Activated CD8-positive, alpha-beta memory T cell treated with anti-CD3 and anti-CD28 coated beads, Interleukin-2, amount 10 ng/mL, durations not matched to agents 7 days and 5 days (primary cell): Measurements from ENCODE around the gene CDH4. TPM values are rescaled to one million over a fixed set of nuclear protein-coding genes. Genes with fewer than 3 reads are reported as not detected.

Source experiments
- ATAC-seq: fragments of 150-1000 bp; cut with Tn5 transposase; one replicate; pipeline ENCODE4 v1.10.0; 2021; ENCODE audit warnings: moderate library complexity
- CTCF ChIA-PET: fragments of 350-600 bp; sonication (Branson Sonifier 250); formaldehyde crosslinking; loops from one replicate; lab custom pipeline; 2021; ENCODE audit warnings: antibody characterized with exemption; lab: Charles Lee
- DNase-seq: peaks from one replicate; pipeline ENCODE4 v3.0.0-alpha.2; 2020
- H3K27ac Mint-ChIP-seq: one replicate; pipeline ENCODE4 v1.8.0; 2021; ENCODE audit warnings: mild to moderate bottlenecking, mixed read lengths
- H3K27me3 Mint-ChIP-seq: one replicate; pipeline ENCODE4 v1.8.0; 2021; ENCODE audit warnings: mixed read lengths
- H3K36me3 Mint-ChIP-seq: one replicate; pipeline ENCODE4 v1.8.0; 2021; ENCODE audit warnings: mild to moderate bottlenecking, mixed read lengths
- H3K4me1 Mint-ChIP-seq: one replicate; pipeline ENCODE4 v1.8.0; 2021; ENCODE audit warnings: mixed read lengths
- H3K4me3 Mint-ChIP-seq: one replicate; pipeline ENCODE4 v1.8.0; 2021; ENCODE audit warnings: mild to moderate bottlenecking, moderate library complexity, mixed read lengths
- H3K9me3 Mint-ChIP-seq: one replicate; pipeline ENCODE4 v1.8.0; 2022; ENCODE audit warnings: low read depth, mixed read lengths
- total RNA-seq, 2 experiments: library from RNA; stranded (reverse); gene quantifications; one replicate each; pipeline ENCODE4 v1.2.3, GENCODE V29; 2021

The CDH4 gene
- total RNA-seq, 2 experiments from 2014 or later, result 0.02 TPM; not detected in 1

DNA sequence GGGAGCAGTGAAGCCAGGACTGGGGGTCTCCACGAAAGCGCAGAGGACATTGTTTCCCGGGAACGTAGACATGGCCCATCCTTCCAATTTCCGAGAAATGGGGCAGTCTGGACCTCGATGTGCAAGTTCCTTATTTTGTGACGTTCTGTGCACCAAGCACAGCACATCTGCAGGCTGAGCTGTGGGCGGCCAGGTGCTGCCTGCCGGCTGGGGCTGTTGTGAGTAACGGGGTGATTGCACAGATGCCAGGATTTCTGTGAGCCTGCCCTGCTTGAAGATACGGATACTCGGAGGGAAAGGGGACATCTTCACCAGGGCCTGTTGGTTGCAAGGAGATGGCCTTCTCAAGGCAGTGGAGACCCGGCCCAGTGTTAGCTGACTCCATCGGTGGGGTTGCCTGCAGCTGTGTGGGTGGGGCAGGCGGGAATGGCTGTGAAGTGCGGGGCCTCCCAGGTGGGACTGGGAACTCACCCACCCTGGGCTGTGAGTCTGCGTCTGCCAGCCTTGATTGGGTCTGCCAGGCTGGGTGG is 27.6 kb downstream of the CDH4 start:
- Mint-ChIP-seq H3K27me3 (no peaks in the 10 kb centered on the region), H3K9me3 (peaks cover 18% of the 10 kb centered on the region), H3K27ac (no peak overlapping the region), H3K4me1 (no peaks in the 10 kb centered on the region), H3K36me3 (peaks cover 7% of the 10 kb centered on the region), H3K4me3 (no peak overlapping the region)
- ATAC-seq, result no peak
- CTCF ChIA-PET, result no interaction called here
- no peak for DNase-seq

DNA sequence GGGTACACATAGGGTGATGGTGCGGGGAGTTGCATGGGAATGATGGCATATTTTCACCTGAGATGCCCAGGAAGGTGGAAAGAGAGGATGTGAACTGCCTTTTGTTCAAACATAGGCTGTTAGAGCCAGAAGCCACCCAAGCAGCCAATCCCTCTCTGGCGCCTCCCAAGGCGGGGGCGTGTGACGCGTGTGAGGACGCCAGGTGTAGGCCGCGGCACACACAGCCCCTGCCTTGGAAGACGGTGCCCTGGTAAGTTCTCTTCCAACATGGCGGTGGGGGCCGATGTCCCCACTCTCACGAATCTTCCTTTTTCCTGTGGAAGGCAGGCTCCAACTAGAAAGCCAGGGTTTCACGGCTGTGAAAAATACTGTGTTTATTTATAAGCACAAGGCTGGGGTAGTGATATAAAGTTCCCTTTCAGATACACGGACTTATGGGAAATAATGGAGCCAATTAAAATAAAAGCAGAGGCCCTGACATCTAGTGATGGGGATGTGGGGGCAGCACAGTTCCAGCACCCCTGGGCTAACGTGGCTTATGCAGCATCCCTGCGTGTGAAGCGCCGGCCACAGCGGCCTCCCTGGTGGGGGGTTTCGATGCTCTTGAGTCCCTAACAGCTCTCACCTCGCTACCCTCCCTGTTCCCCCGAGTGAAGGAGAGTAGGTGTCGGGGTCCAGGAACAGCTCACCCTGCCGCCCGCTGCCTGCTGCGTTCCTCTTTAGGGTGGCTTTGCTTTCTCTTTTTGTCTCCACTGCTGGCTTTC is 28.3 kb downstream of the CDH4 start:
- Mint-ChIP-seq H3K4me3 (no peak overlapping the region), H3K27ac (no peak overlapping the region), H3K27me3 (no peaks in the 10 kb centered on the region), H3K36me3 (peaks cover 7% of the 10 kb centered on the region), H3K9me3 (peaks cover 18% of the 10 kb centered on the region), H3K4me1 (no peaks in the 10 kb centered on the region)
- DNase-seq (no peak), ATAC-seq (no peak)
- CTCF ChIA-PET, result no interaction called here

- Mint-ChIP-seq H3K4me3 (no peak overlapping the region), H3K9me3 (peaks cover 18% of the 10 kb centered on the region), H3K27ac (no peak overlapping the region), H3K36me3 (peaks cover 7% of the 10 kb centered on the region), H3K4me1 (no peaks in the 10 kb centered on the region), H3K27me3 (no peaks in the 10 kb centered on the region)
- ATAC-seq (no peak), DNase-seq (no peak)
- CTCF ChIA-PET, result no interaction called here
Observed at GRCh38 chr20:61281286-61281795, 29.3 kb downstream of the CDH4 start.

GRCh38 chr20:61284752-61285151 is 32.7 kb downstream of the CDH4 start:
- CTCF ChIA-PET, result no interaction called here
- H3K27ac Mint-ChIP-seq, result no peak overlapping the region
- DNase-seq (no peak), ATAC-seq (no peak)
- peaks cover 15% of the 10 kb centered on the region for H3K9me3 Mint-ChIP-seq
- H3K36me3 Mint-ChIP-seq, result peaks cover 7% of the 10 kb centered on the region
- no peaks in the 10 kb centered on the region for H3K4me1 Mint-ChIP-seq
- H3K4me3 Mint-ChIP-seq, result no peak overlapping the region
- H3K27me3 Mint-ChIP-seq, result no peaks in the 10 kb centered on the region

GRCh38 chr20:61285152-61285645 is 33.1 kb downstream of the CDH4 start:
- Mint-ChIP-seq H3K36me3 (peaks cover 7% of the 10 kb centered on the region), H3K27me3 (no peaks in the 10 kb centered on the region), H3K9me3 (peaks cover 15% of the 10 kb centered on the region), H3K4me3 (no peak overlapping the region), H3K4me1 (no peaks in the 10 kb centered on the region), H3K27ac (no peak overlapping the region)
- ATAC-seq (no peak), DNase-seq (no peak)
- CTCF ChIA-PET, result no interaction called here

GRCh38 chr20:61285691-61286090 is 33.6 kb downstream of the CDH4 start:
- Mint-ChIP-seq H3K4me3 (no peak overlapping the region), H3K27ac (no peak overlapping the region), H3K4me1 (no peaks in the 10 kb centered on the region), H3K36me3 (peaks cover 7% of the 10 kb centered on the region), H3K9me3 (peaks cover 15% of the 10 kb centered on the region), H3K27me3 (no peaks in the 10 kb centered on the region)
- ATAC-seq, result no peak
- DNase-seq, result no peak
- CTCF ChIA-PET, result no interaction called here

- DNase-seq, result no peak
- no peaks in the 10 kb centered on the region for H3K27me3 Mint-ChIP-seq
- CTCF ChIA-PET, result no interaction called here
- H3K4me1 Mint-ChIP-seq, result no peaks in the 10 kb centered on the region
- H3K27ac Mint-ChIP-seq, result no peak overlapping the region
- peaks cover 8% of the 10 kb centered on the region for H3K9me3 Mint-ChIP-seq
- H3K36me3 Mint-ChIP-seq, result peaks cover 2% of the 10 kb centered on the region
- H3K4me3 Mint-ChIP-seq, result no peak overlapping the region
- no peak for ATAC-seq
Observed at GRCh38 chr20:61287583-61288275, 35.7 kb downstream of the CDH4 start.

GRCh38 chr20:61288331-61288784 is 36.3 kb downstream of the CDH4 start:
- ATAC-seq (no peak), DNase-seq (no peak)
- CTCF ChIA-PET, result no interaction called here
- H3K9me3 Mint-ChIP-seq, result peaks cover 6% of the 10 kb centered on the region
- no peak overlapping the region for H3K4me3 Mint-ChIP-seq
- no peaks in the 10 kb centered on the region for H3K4me1 Mint-ChIP-seq
- no peak overlapping the region for H3K27ac Mint-ChIP-seq
- peaks cover 2% of the 10 kb centered on the region for H3K36me3 Mint-ChIP-seq
- no peaks in the 10 kb centered on the region for H3K27me3 Mint-ChIP-seq

DNA sequence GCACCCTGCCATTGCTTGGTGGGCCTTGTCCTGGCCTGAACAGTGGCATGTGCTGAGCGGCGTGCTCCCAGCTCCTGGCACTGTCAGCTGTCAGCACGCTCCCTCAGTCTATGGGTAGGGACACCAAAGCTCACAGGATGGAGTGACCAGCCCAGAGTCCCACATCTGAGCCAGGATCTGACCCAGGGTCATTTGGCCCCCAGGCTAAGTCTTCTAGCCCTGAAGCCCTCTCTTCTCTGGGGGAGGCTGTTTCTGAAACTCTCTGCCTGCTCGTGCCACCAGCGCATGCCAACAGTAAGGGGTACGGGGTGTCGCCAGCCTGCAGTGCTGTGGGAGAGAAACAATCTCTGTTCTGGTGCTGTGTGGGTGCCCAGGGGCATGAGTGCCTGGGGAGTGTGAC is 37.1 kb downstream of the CDH4 start:
- no peak for DNase-seq
- Mint-ChIP-seq H3K36me3 (no peaks in the 10 kb centered on the region), H3K4me3 (no peak overlapping the region)

DNA sequence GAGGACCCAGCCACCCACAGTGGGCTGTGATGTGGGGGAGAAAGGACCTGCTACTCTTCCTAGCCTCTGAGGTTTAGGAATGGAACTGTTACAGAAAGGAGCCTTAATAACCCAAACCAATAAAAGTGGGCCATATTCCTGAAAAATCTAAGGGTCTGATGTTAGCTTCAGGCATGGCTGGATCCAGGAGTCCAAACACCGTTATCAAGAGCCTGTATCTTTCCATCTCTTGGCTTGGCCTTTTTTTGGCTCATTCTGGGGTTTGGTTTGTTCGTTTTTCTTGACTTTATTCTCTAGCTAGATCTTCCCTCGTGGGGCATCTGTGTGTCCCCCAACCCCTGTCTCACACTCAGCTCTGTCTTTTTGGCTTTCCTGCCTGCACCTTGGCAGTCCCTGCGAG is 38.7 kb downstream of the CDH4 start:
- no peak for DNase-seq
- CTCF ChIA-PET, result no interaction called here
- no peak for ATAC-seq
- no peaks in the 10 kb centered on the region for H3K4me1 Mint-ChIP-seq
- no peak overlapping the region for H3K27ac Mint-ChIP-seq
- no peaks in the 10 kb centered on the region for H3K27me3 Mint-ChIP-seq
- H3K36me3 Mint-ChIP-seq, result no peaks in the 10 kb centered on the region
- H3K4me3 Mint-ChIP-seq, result no peak overlapping the region
- peaks cover 2% of the 10 kb centered on the region for H3K9me3 Mint-ChIP-seq

More for the DNA sequence above, 37.1 kb downstream of the CDH4 start:
- no peak for ATAC-seq
- CTCF ChIA-PET, result no interaction called here
- H3K27me3 Mint-ChIP-seq, result no peaks in the 10 kb centered on the region
- no peaks in the 10 kb centered on the region for H3K4me1 Mint-ChIP-seq
- peaks cover 3% of the 10 kb centered on the region for H3K9me3 Mint-ChIP-seq
- no peak overlapping the region for H3K27ac Mint-ChIP-seq

DNA sequence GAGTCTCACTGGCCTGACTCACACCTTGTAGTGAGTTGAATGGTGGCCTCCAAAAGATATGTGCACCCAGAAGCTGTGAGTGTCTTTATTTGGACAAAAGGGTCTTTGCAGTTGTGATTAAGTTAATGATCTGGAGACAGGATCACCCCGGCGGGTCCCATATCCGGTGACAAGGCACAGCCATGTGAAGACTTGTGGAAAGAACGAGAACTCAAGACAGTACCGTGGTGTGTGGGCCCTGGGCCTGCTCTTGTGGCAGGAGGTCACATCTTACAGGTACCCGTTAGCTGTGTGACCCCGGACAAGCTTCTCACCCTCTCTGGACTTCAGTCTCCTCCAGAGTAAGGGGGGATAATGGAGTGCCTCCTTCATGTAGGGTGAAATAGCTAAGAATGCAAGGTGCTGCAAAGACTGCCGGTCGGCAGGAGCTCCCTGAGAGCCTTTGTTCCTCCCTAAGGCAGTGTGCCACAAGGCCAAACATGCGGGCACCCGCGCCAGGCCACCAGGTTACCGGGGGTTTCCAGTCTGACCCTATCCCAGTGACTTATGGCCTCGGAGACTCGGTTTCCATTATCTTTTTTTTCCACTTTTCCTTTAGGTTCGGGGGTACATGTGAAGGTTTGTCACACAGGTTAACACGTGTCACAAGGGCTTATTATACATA is 39.2 kb downstream of the CDH4 start:
- Mint-ChIP-seq H3K36me3 (no peaks in the 10 kb centered on the region), H3K4me1 (no peaks in the 10 kb centered on the region), H3K27me3 (no peaks in the 10 kb centered on the region)

DNA sequence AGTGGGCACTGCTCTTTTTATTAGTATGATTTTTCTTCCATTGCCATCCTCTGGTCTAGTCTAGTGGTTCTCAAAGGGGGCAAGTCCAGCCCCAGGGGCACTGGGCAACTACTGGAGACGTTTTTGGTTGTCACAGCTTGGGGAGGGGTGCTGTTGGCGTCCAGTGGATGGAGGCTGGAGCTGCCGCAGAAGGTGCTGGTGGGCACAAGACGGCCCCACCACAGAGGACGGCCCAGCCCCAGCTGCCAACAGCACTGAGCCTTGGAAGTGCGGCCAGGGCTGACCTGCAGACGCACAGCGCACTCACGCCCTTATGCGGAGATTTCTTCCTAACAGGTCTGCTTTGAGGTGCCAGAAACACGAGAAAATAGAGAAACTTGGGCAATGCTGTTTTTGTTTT is 40.3 kb downstream of the CDH4 start:
- no peak overlapping the region for H3K4me3 Mint-ChIP-seq
- ATAC-seq, result no peak
- no peak for DNase-seq
- H3K36me3 Mint-ChIP-seq, result no peaks in the 10 kb centered on the region
- H3K27ac Mint-ChIP-seq, result no peak overlapping the region
- no peaks in the 10 kb centered on the region for H3K4me1 Mint-ChIP-seq
- H3K9me3 Mint-ChIP-seq, result peaks cover 10% of the 10 kb centered on the region
- no peaks in the 10 kb centered on the region for H3K27me3 Mint-ChIP-seq
- CTCF ChIA-PET, result no interaction called here

More for the DNA sequence above, 39.2 kb downstream of the CDH4 start:
- no peak overlapping the region for H3K4me3 Mint-ChIP-seq
- H3K9me3 Mint-ChIP-seq, result peaks cover 6% of the 10 kb centered on the region
- no peak for DNase-seq
- no peak for ATAC-seq
- no peak overlapping the region for H3K27ac Mint-ChIP-seq
- CTCF ChIA-PET, result no interaction called here

DNA sequence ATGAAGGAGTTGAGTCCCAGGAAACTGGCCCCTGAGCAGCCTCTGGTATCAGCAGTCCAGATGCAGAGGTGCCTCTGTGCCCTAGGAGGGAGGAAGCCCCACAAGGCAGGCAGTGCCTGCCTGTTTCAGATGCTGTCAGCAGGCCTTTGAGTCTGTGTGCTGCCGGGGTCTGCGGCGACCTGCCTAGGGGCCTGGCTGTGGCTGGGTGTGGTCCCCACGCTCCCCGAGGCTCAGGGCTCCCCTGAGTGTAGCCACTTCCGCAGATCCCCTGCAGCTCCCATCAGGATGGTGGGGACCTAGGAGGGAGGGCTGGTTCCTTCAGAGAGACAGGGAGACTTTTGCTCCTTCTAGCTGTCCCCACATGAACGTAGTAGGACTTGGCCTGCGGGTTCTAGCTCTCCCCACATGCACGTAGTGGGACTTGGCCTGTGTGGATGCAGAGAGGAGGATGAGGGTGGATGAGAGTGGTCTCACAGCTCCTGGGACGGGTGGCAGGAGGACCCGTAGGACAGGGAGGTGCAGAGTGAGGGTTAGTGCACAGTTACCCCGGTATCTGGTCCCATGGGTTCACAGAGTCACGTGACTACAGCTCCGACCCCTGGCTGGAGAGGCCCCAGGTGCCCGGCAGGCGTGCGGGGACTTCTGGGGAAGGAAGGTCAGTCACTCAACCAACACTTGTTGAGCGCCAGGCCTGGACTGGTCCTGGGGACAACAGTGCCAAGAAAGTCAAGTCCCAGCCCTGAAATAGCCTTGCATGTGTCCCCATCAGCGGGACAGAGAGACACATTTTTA is 41.0 kb downstream of the CDH4 start:
- Mint-ChIP-seq H3K4me1 (no peaks in the 10 kb centered on the region), H3K36me3 (no peaks in the 10 kb centered on the region), H3K4me3 (no peak overlapping the region), H3K9me3 (peaks cover 10% of the 10 kb centered on the region), H3K27me3 (no peaks in the 10 kb centered on the region), H3K27ac (no peak overlapping the region)
- ATAC-seq, result no peak
- no peak for DNase-seq
- CTCF ChIA-PET, result no interaction called here
